ENCODE data around the gene PLEKHG4. TPM values are rescaled to one million over a fixed set of nuclear protein-coding genes. Genes with fewer than 3 reads are reported as not detected.

Gene PLEKHG4
- total and polyA plus RNA-seq, 9 of the 15 experiments (the other 6 are each of a cell fraction or from before 2014, with no cell fraction given) = 3.7 to 36.8 (median 17.9) TPM

- TF ChIP-seq CEBPZ (IDR thresholded peaks at IDR 0.05; ENCODE audit: borderline replicate concordance, low read depth, low read length) = no peak
- TF ChIP-seq ZNF124 (CRISPR knock-in tag; IDR thresholded peaks at IDR 0.05) = no peak
- no peak for TF ChIP-seq MCM2 (IDR thresholded peaks at IDR 0.05; ENCODE audit: low read depth)
- no peak for TF ChIP-seq ZNF764 (CRISPR knock-in tag; IDR thresholded peaks at IDR 0.05; ENCODE audit: low read depth)
- TF ChIP-seq EWSR1 (IDR thresholded peaks at IDR 0.05; ENCODE audit: borderline replicate concordance, low read depth, partially characterized antibody) = no peak
- TF ChIP-seq ZMIZ1 (IDR thresholded peaks at IDR 0.05; ENCODE audit: low read depth in 2 of 2, low read length in 2 of 2) = no peak
- TF ChIP-seq POLR2A (conservative IDR thresholded peaks at IDR 0.05) = no peak
- TF ChIP-seq EHMT2 (IDR thresholded peaks at IDR 0.05) = no peak
- TF ChIP-seq ZC3H4 (CRISPR knock-in tag; IDR thresholded peaks at IDR 0.05; ENCODE audit: borderline replicate concordance) = no peak
- no peak for TF ChIP-seq SREBF1 (IDR thresholded peaks at IDR 0.05; ENCODE audit: borderline replicate concordance, low read depth, low read length)
- no peak for TF ChIP-seq MTF1 (CRISPR knock-in tag; IDR thresholded peaks at IDR 0.05; ENCODE audit: borderline replicate concordance)
- TF ChIP-seq POLR2AphosphoS2 (IDR thresholded peaks at IDR 0.05; ENCODE audit: low read length) = no peak
- no peak for TF ChIP-seq TRIM25 (IDR thresholded peaks at IDR 0.05; ENCODE audit: borderline replicate concordance)
- no peak for TF ChIP-seq HNRNPLL (IDR thresholded peaks at IDR 0.05; ENCODE audit: low read depth, low read length, poor library complexity, severe bottlenecking)
- TF ChIP-seq HDGF (IDR thresholded peaks at IDR 0.05) = peak; percentile 46; the same call in 1 of the 2 replicates
- no peak for TF ChIP-seq HBP1 (CRISPR knock-in tag; IDR thresholded peaks at IDR 0.05)
Measured at GRCh38 chr16:67241008-67241900, 38.1 kb upstream of the PLEKHG4 start (continued).
